ENCODE measurements around the gene PSIP1.

DNA sequence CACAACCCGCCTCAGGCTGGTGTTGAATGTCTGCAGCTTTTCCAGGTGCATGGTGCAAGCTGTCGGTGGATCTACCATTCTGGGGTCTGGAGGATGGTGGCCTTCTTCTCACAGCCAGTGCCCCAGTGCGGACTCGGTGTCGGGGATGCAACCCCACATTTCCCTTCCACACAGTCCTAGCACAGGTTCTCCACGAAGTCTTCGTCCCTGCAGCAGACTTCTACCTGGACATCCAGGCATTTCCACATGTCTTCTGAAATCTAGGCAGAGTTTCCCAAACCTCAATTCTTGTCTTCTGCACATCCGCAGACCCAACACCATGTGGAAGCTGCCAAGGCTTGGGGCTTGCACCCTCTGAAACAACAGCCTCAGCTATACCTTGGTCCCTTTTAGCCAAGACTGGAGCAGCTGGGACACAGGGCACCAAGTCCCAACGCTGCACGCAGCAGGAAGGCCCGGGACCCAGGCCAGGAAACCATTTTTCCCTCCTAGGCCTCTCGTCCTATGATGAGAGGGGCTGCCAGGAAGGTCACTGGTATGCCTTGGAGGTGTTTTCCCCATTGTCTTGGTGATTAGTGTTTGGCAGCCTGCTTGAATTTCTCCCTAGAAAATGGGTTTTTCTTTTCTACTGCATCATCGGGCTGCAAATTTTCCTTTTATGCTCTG lies 18.2 kb downstream of the PSIP1 start:
- TF ChIP-seq POLR2AphosphoS5 (IDR thresholded peaks at IDR 0.05; ENCODE audit: borderline replicate concordance, low read depth, low read length): no peak
- no peak for TF ChIP-seq EZH2 (IDR thresholded peaks at IDR 0.05)

Measured in SK-N-MC (cell line).